NCI-H1436 treated with DMSO at 0.1 percent for 48 hours (cell line): ENCODE results near the gene KDELR1.
A peak's percentile ranks its signal among the peaks of the same experiment; 100 is the strongest.
"Not testable (repeated sequence)": the region's sequence is repeated elsewhere in the genome, so short reads cannot be mapped to it uniquely, and the experiment has no call there.

Source experiments
- DNase-seq: peaks from one replicate; lab custom pipeline; 2025; lab: John Stamatoyannopoulos, UW

The KDELR1 gene

DNA sequence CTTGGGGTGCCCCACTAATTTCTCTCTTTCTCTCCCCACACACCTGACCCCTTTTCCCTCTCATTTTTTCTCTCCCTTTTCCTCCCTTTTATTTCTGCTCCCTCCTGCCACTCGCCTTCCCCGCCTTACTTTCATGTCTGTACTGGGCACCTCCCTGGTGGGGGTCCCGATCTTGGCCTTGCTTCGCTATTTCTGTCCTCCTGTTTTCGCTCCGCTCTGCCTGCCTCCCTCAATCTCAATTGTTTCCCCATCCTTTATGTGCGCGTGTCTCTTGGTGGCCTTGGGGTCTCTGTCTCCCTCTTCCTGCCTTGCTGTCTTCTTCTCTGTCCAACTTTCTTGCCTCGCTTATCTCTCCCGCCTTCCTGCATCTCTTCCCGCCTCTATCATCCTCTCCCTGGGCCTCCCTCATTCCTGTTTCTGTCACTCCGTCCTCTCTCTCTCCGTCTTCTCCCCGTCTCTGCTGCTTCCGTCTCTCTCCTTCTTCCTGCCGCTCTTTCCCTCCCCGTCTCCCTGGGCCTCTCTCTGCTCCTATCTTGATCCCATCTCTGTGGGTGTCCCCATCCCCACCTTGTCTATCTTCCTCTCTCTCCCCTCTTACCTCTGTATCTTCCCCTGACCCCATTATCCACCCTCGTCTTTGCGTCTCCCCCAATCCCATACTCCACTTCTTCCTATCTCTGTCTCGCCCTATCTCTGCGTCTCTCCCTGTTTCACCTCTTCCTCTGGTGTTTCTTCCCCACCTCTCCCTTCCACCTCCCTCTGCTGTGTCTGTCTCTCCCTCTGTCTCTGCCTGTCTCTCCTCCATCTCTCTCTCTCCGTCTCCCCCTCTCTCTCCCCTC is 6.1 kb upstream of the KDELR1 start:
- no peak for DNase-seq

DNA sequence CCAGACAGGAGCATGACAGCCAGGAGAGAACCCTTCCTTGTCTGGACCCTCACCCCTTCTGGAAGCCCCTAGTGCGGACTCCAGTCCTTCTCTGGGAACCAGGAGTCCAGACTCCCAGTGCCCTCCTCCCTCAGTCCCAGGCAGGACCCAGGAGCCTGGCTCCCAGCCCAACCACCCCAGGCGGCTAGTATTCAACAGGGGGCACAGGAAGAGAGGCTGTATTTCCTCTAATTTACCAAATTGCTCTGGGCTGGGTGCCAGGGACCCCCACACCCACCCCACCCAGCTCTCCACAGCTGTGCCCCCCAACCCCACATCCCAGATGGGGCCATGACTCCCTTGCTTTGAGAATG is 5.4 kb upstream of the KDELR1 start:
- no peak for DNase-seq

DNA sequence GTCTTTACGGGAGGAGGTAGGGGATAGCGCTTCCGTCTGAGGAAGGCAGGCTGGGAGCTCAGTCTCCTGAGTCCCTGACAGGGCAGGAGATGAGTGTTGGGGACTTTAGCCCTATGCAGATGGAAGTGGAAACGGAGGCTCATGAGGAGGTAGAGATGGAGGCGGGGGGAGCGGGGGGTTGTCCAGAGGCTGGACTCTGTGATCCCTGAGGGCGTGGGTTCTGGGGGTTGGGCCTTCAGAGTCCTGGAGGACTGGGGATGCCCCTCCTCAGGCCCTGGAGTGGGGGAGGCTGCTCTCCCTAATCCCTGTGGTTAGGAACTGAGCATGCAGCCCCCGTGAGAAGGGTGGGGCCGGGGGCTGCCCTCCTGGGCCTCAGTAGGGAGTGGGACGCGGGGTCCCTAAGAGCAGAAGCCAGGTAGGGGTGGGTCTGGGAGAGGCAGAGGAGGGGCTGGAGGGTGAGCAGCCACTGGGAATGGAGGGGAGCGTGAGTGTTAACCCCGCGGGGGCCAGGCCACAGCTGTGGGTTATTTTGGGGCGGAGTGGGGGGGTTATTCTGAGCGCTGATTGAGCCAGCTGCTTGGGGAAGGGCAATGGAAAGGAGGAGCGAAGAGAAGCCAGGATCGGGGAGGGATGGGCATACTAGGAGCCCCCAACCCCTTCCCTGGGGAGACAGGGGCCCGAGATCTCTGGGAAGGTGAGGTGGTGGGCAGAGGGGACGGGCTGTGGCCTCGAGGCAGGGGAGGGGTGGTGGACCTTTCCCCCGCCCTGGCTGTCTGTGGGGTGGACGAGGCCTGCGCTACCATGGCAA is 4.9 kb upstream of the KDELR1 start:
- DNase-seq = no peak

DNA sequence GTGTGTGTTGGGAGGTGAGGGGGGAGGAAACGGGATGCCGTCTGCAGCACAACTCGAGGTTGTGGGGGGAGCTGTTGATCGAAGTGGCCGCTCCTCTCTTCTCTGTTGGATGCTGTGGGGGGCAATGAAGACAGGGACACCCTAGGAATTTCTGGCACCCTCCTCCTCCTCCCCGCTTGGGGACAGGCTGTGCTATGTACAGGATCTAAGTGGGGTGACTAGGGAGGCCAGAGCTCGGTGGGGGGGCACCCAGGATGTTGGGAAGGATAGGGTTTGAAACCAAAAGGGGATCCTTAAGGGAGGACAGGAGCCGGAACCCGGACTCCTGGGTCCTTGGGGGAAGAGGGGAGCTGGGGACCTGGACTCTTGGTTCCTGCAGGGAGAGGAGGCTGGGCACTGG is 4.1 kb upstream of the KDELR1 start:
- no peak for DNase-seq

DNA sequence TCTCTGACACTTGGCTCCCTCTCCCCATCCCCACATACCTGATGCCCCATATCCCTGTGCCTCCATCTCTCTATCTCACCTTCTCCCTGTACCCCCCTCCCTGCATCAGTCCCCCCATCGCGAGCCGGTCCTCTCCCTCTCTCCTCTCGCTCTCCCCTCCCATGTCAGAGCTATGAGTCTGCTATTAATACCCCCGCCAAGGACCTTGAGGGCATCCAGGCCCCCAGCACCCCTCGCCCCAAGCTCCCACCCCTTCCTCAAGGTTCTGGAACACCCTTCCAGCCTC is 3.8 kb upstream of the KDELR1 start:
- no peak for DNase-seq

DNA sequence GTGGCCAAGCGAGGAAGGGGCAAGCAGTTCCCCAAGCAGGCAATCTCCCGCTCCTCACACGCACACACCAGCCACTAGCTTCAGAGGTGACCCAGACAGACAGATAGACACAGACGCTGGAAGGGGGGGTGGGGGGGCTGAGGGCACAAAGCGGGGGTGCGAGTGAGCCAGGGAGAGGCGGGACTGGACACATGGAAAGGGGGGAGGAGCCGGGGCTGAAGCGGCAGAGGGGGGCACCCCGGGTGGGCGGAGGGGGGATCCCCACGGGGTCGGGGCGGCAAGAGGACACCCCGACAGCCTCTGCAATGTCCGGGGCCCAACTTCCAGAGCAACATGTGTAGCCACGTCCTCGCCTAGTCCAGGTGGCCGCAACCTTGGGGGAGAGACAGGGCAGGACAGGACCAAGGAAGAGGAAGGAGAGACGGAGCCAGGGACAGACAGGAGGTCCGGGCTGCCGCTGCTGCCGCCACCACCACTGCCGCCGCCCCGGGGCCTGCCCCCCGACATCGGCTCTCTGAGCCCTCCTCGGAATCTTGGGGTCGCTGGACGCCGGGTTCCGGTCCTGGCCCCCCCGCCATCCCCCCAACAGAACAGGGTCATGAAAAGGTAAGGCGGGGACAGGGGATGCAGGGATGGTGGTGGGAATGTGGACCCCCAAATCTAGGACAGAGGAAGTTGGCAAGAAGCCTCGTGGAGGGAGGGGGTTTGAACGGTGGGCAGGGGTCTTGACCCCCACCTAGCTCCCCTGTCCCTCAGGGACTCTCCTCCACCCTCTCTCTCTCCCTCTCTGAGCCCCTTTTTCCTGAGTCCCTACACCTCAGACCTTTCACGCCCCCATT is 3.2 kb upstream of the KDELR1 start:
- no peak for DNase-seq

DNA sequence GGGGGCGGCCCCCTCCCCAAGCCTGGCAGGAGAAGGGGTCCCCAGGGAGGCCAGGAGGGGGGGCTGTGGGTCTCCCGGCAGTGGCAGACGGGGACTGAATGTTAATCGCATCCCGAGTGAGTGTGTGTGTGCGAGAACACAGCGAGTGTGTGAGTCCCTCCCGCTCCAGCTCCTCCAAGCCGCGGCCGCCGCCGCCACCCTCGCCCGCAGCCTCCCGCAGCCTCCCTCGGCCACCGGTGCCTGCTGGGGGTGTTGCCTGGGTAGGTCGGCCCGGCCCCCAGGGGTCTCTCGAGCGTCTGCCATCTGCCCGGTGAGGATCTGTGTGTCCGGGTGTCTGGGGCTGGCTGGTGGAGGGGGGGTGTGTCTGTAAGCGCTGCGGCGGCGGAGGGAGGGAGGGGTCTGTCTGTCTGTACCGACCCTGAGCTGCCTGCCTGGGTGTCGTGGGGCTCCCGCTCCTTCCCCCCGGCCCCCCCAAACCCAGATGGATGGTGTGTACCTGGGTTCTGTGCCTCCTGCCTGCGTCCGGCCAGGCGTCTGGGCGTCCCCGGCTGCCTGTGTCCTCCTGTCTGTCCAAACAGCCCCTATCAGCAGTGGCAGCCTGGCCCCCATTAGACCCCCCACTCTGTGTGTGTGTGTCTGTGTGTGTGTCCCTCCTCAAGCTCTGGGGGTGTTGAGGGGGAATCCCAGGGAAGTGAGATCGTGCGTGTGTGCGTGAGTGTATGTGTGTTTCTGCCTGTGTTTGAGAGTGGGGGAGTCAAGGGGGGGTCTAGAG is 2.4 kb upstream of the KDELR1 start, which contains the start of gene GRIN2D:
Gene GRIN2D (plus strand): TSS at position 110 of the 772 bp plus-strand sequence. CDS start 4,725 bp downstream, outside the sequence.
- DNase-seq = no peak

DNA sequence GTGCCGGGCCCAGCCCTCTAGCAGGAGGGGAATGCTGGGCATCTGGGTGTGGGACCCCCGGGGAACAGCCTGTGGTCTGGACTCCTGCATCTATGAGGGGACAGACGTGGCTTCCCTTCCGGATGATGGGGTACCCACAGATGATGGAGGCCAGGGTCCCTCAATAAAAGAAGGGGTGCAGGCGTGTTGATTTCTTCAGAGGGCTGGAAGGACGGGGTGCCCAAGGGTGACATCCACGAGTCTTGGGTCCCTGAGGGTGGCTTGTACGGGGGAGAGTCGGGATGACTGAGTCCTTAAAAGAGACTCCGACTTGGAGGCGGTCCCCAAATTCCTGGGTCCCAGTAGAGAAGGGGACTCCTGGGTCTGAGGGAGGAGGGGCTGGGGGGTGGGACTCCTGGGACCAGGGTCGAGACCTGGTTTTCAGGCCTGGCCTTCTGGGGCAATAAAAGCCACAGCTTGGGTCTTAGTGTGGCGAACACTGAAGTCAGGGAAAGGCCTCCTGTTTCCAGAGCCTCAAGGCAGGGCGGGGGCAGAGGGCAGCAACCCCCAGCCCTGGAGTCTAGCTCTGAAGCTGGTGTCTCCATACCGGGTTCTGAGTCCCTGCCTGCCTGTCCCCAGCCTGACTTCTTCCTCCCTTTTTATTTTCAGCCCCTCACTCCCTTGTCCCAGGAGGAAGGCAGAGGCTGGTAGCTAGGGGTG is 1.7 kb upstream of the KDELR1 start:
- no peak for DNase-seq

DNA sequence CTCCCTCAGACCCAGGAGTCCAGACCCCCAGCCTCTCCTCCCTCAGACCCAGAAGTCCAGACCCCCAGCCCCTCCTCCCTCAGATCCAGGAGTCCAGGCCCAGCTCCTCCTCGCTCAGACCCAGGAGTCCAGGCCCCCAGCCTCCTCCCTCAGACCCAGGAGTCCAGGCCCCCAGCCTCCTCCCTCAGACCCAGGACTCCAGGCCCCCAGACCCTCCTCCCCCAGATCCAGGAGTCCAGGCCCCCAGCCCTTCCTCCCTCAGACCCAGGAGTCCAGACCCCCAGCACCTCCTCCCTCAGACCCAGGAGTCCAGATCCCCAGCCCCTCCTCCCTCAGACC is 624 bp upstream of the KDELR1 start:
- DNase-seq = not testable (repeated sequence)

DNA sequence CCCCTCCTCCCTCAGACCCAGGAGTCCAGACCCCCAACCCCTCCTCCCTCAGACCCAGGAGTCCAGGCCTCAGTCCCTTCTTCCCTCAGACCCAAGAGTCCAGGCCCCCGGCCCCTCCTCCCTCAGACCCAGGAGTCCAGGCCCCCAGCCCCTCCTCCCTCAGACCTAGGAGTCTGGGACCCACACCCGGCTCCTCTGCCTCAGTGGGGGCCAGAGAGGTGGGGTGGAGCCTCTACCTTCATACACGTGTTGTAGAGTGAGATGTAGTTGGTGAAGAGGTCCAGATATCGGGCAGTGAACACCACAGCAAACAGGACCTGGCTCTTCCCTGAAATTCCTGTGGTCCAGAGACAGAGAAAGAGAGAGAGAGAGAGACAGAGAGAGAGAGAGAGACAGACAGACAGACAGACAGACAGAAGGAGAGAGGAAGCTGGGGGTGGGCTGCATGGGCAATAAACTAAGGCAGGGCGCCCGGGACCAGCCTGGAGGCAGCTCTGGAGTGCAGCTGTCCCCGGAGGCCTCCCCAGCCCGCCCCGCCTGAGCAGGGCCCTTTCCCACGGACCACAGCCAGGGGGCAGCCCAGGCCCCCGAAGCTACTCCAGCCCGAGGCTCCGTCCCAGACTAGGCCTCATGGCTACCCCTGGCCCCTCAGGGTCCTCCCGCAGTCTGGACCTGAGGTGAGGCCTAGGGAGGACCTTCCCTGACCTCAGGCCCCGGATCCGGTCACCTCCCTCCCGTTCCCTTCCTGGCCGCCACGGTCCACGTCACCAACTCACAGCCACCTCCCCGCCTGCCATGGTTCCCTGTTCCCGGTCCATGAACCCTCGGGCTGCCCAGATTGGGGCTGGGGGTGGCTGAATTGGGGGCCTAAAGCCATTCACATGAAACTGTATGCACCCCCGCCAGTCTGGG is 907 bp downstream of the KDELR1 start:
- no peak for DNase-seq

DNA sequence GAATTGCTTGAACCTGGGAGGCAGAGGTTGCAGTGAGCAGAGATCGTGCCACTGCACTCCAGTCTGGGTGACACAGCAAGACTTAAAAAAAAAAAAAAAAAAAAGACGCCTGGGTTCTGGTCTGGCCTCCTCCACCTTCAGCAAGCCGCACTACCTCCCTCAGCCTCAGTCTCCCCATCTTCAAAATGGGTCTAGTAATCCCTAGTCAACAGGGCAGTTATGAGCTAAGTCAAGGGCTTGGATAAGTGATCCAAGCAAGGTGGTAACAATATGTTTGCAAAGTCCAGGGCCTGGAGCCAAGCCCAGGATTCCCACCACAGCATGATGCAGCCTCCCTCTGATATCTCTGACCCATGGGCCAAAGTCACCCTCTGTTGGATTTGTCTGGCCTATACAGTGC is 4.4 kb downstream of the KDELR1 start:
- no peak for DNase-seq

DNA sequence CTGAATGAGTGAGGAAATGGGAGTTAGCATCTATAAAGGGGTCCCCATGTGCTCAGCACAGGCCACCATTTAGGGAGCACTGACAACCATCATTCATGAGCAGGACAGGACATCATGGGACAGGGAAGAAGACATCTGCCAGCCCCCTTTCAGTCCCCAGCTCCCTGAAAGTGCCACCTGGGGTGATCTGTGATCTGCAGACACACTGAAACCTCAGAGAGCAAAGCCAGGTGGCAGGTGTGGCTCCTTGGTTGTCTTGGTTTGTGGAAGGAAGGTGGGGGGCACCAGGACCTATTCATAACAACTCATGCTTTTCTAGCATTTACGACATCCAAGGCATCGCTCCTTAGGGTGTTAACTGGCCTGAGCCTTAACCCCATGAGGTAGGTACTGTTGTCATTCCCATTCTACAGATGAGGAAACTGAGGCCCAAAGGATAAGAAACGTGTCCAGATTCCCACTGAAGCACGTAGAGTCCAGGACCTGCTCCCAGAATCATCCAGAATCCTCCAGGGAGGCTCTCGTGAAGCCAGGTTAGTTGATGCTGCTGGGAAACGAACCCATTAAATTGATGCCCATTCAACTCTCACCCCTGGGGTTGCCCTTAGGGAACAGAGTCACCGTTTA is 5.8 kb downstream of the KDELR1 start:
- DNase-seq = no peak

DNA sequence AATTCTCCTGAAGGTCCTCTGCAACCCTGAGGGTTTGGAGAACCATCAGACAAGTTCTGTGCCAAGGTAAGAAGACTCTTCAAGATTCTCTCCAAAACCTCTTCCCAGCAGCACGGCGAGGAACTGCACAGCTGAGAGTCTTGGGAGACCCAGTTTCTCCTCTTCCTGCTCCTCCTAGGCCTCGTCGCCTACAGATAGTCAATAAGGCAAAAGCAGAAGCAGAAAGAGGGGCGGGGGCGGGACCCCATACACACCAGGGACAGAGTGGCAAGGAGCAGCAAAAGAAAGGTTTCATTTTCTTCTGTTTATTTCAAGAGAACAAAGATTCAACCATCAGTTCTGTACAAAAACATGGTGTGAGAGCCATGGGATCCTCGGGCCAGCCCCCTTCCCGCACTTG is 9.1 kb downstream of the KDELR1 start:
- DNase-seq = no peak

DNA sequence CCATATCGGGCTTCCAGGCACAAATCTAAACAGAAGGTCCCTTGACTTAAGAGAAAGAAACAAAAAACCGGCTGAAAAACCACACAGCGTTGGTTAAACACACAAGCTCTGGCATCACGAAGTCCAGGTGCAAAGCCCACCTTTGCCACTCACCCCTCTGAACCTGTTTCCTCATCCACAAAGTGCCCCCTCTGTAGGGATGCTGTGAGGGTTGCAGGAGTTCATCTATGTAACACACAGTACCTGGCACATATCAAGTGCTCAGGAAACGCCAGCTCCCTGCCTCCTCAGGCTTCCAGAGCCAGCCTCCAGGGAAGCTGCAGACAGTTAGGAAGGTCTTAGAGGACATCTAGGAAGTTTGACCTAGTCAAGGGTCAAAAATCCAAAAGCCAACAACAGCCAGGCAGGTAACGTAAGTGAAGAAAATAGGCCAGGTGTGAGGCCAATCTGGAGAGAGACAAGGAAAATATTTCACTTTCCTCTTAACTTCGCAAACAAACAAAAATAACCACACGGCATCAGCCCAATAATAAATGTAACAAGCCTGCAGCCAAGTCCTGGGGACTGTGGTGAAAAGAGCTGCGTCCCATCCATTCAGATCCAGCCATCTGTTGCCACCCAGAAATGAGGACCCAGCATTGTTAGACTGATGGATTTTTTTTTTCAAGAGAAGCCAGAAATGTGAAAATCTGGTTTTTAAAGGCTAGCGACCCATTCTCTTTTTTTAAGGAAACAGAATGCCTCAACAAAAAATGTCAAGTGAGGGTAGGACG is 10.0 kb downstream of the KDELR1 start:
- DNase-seq = no peak

DNA sequence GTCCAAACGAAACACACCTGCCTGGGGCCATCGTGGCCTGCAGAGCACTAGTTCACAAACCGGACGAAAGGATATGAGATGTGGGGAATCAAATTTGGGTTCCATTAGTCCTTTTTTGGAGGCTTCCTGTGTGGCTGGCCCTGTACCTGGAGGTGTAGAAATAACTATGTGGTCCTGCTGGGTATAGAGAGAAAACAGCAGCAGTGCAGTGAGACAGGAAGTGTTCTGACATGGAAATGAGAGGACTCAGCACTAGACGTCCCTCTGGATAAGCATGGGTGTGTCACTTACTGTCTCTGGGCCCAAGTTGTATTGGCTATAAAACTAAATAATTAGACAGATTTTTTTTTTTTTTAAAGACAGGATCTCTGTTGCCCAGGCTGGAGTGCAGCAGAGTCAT is 12.3 kb downstream of the KDELR1 start:
- DNase-seq = no peak

DNA sequence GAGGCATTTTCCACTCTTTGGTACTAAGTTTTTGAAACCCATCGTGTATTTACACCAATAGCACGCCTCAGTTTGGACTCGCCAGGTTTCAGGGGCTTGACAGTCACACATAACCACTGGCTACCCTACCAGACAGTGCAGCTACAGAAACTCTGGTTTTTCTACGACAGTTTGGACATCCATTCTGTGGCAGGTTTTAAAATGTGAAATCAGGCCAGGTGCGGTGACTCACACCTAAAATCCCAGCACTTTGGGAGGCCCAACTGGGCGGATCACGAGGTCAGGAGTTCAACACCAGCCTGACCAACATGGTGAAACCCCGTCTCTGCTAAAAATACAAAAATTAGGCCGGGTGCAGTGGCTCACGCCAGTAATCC is 13.2 kb downstream of the KDELR1 start:
- DNase-seq = no peak

DNA sequence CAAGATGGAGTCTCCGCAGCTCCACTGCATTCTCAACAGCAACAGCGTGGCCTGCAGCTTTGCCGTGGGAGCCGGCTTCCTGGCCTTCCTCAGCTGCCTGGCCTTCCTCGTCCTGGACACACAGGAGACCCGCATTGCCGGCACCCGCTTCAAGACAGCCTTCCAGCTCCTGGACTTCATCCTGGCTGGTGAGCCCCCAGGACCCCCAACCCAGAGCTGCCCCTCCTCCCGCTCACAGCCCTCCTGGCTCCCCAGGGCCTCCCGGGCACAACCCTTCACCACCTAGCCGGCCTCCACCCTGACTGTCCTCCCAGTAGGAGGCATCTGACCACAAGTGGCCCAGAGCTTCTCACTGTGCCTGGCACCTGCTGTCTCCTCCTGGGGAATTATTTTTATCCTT is 17.8 kb downstream of the KDELR1 start:
- DNase-seq = no peak

DNA sequence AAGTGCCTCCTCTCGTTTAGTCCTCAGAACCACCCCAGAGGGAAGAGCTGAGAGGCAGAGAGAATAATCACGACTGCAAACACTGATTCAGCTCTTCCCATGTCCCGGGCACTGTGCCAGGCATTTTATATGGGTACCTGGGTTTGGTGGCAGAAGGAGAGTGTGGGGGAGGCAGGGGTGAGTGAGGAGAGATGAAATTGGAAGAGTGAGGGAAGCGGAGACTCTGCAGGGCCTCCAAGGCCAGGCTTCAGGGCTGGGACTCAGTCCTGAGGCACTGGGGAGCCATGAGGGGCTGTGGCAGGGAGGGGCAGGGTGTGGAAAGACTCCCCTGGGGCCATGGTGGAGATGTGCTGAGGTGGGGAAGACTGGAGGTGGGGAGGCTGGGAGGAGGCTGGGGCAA is 18.4 kb downstream of the KDELR1 start:
- DNase-seq = peak; percentile 92

DNA sequence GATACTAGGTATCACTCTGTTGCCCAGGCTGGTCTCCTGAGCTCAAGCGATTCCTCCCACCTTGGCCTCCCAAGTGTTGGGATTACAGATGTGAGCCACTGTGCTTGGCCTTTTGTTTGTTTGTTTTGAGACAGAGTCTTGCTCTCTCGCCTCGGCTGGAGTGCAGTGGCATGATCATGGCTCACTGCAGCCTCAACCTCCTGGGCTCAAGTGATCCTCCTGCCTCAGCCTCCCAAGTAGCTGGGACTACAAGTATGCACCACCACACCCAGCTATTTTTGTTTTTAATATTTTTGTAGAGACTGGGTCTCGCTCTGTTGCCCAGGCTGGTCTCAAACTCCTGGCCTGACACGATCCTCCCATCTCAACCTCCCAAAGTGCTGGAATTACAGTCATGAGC is 19.6 kb downstream of the KDELR1 start:
- DNase-seq = not testable (repeated sequence)
